GM21825 (cell line): ENCODE data around the gene SEMA6D.

Source experiments
- ATAC-seq: cut with Tn5 transposase; IDR thresholded peaks from one replicate; pipeline ENCODE4 v1.9.1; 2021; ENCODE audit warnings: mild to moderate bottlenecking, moderate library complexity; ENCODE audit not compliant: unreplicated experiment

SEMA6D gene

DNA sequence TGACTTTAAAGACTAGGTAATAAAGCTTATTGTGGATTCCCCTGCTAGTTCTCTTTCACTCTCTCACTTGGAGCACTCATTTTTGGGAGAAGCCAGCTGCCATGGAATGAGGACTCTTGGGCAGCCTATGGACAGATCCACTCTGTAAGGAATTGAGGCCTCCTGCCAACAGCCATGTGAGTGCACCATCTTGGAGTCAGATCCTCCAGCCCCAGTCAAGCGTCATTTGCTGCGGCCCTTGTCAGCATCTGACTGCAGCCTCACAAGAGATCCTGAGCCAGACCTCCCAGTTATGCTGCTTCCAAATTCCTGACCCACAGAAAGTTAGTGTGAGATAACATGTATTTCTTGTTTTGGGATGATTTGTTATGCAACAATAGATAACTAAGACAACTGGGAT lies 101.9 kb downstream of the SEMA6D start:
- ATAC-seq, result no peak

- ATAC-seq, result no peak
Measured at GRCh38 chr15:47820057-47820746, 102.9 kb downstream of the SEMA6D start.

DNA sequence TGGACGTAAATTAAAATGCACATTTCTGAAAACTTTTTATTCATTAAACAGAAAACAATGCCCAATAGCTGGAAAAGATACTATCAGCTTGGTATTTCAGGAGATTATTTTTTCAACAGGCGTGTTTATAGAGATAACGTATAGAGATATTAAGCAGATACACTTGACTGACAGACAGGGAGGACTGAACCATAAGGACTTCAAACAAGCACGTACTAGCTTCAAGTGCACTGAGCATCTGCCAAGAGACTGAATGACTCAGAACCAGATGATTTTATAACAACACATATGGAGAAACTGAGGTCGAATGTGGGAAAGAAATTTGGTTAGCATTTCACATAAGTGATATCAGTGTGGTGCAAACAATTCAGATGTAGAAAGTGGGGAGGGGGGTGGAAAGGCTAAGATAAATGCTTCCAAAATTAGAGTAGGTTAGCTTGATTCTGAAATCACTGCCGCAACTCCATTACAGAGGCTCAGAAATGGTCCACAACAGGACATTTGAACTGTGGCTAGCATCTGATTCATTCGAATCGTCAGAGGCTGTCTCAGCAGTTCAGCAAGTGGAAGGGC lies 103.5 kb downstream of the SEMA6D start:
- ATAC-seq, result no peak

DNA sequence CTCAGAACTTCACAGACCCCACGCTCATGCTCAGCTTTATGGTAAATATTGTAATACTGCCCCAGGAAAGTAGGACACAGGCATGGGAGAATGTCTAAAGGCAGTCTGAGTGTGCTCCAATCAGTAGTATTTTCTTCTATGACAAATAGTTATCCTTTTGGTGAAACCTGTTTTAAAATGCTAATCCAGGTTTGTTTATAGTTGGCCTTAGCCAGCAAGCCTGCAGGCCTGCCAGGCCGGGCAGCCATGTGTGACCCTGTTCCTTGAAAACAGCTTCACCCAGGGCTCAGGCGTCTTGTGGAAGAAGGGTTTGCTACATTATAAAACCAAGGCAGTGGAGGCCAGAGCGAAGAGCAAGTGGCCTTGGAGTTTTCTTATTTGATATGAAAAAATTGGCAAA lies 104.7 kb downstream of the SEMA6D start:
- no peak for ATAC-seq
